ENCODE measurements around the gene PAIP2.
"Not testable (repeated sequence)": the region's sequence is repeated elsewhere in the genome, so short reads cannot be mapped to it uniquely, and the experiment has no call there.

Gene PAIP2

GRCh38 chr5:139379626-139380449 is 38.2 kb downstream of the PAIP2 start:
- DNase-seq, result no peak

- no peak for DNase-seq
These were observed 40.4 kb downstream of the PAIP2 start for GRCh38 chr5:139381837-139382761.

GRCh38 chr5:139382807-139383206 is 41.2 kb downstream of the PAIP2 start:
- DNase-seq, result no peak

- no peak for DNase-seq
These were observed 41.8 kb downstream of the PAIP2 start, which contains the start of gene SLC23A1 for GRCh38 chr5:139383275-139383992. Gene SLC23A1 (minus strand): TSS chr5:139383297. CDS start chr5:139383253, 44 bp downstream.

- DNase-seq, result no peak
These were observed 42.4 kb downstream of the PAIP2 start for GRCh38 chr5:139383993-139384590.

- DNase-seq, result no peak
These were observed 43.0 kb downstream of the PAIP2 start for GRCh38 chr5:139384591-139385051.

- DNase-seq, result peak; percentile 42
These were observed 43.7 kb downstream of the PAIP2 start for GRCh38 chr5:139385061-139386049.

- DNase-seq, result no peak
These were observed 44.4 kb downstream of the PAIP2 start for GRCh38 chr5:139386050-139386438.

GRCh38 chr5:139386956-139387355 is 45.3 kb downstream of the PAIP2 start:
- not testable (repeated sequence) for DNase-seq

GRCh38 chr5:139387611-139388197 is 46.0 kb downstream of the PAIP2 start:
- DNase-seq, result no peak

- DNase-seq, result no peak
These were observed 46.7 kb downstream of the PAIP2 start for GRCh38 chr5:139388198-139388821.

GRCh38 chr5:139389701-139390638 is 48.3 kb downstream of the PAIP2 start, which contains the start of gene MZB1:
Gene MZB1 (minus strand): TSS chr5:139389913. CDS start chr5:139389856, 57 bp downstream.
- DNase-seq, result peak; percentile 81

GRCh38 chr5:139390639-139391569 is 49.2 kb downstream of the PAIP2 start:
- DNase-seq, result no peak

- peak; percentile 16 for DNase-seq
These were observed 50.1 kb downstream of the PAIP2 start for GRCh38 chr5:139391570-139392323.

GRCh38 chr5:139392324-139392677 is 50.6 kb downstream of the PAIP2 start:
- no peak for DNase-seq

GRCh38 chr5:139392678-139393496 is 51.2 kb downstream of the PAIP2 start:
- DNase-seq, result peak; percentile 84
